Trophoblast cell (in vitro differentiated cells and primary cell): ENCODE data around the gene WDFY3.

Experiments
- DNase-seq, 2 donors: peaks; one replicate each; pipeline ENCODE4 v3.0.0-alpha.2; 2016
- H2AFZ ChIP-seq: 2 replicates; pipeline ENCODE4 v1.6.1; 2013; ENCODE audit warnings: low read length, moderate library complexity, mild to moderate bottlenecking; ENCODE audit not compliant: insufficient read depth, poor library complexity
- H2AK5ac ChIP-seq: 2 replicates; pipeline ENCODE4 v1.6.1; 2013; ENCODE audit warnings: mild to moderate bottlenecking, low read length
- H2BK120ac ChIP-seq: 2 replicates; pipeline ENCODE4 v1.6.1; 2013; ENCODE audit warnings: low read length, mild to moderate bottlenecking, moderate library complexity; ENCODE audit not compliant: insufficient read depth, poor library complexity
- H2BK12ac ChIP-seq: 2 replicates; pipeline ENCODE4 v1.6.1; 2013; ENCODE audit warnings: mild to moderate bottlenecking, low read length, moderate library complexity
- H2BK5ac ChIP-seq: 2 replicates; pipeline ENCODE4 v1.6.1; 2013; ENCODE audit warnings: low read length, low read depth, moderate library complexity, mild to moderate bottlenecking; ENCODE audit not compliant: poor library complexity
- H3K14ac ChIP-seq: 2 replicates; pipeline ENCODE4 v1.6.1; 2013; ENCODE audit warnings: mild to moderate bottlenecking, low read length
- H3K18ac ChIP-seq: 2 replicates; pipeline ENCODE4 v1.6.1; 2013; ENCODE audit warnings: mild to moderate bottlenecking, low read length
- H3K23ac ChIP-seq: 2 replicates; pipeline ENCODE4 v1.6.1; 2013; ENCODE audit warnings: low read length
- H3K27ac ChIP-seq: 2 replicates; pipeline ENCODE4 v1.5.1; 2013; ENCODE audit warnings: low read depth, mild to moderate bottlenecking, inconsistent platforms, low read length, moderate library complexity
- H3K27me3 ChIP-seq: 2 replicates; pipeline ENCODE4 v1.6.1; 2013; ENCODE audit warnings: inconsistent platforms, mild to moderate bottlenecking, low read length, moderate library complexity; ENCODE audit not compliant: insufficient read depth
- H3K36me3 ChIP-seq, 2 experiments: 1 replicate in 1 of 2; 2 replicates in 1 of 2; pipeline ENCODE4 v1.6.1; 2013; ENCODE audit warnings: low read length in 2 of 2, mild to moderate bottlenecking in 2 of 2, moderate library complexity in 1 of 2; ENCODE audit not compliant: insufficient read depth in 2 of 2, control insufficient read depth in 1 of 2
- H3K4ac ChIP-seq: 2 replicates; pipeline ENCODE4 v1.6.1; 2013; ENCODE audit warnings: low read depth, mild to moderate bottlenecking, low read length, moderate library complexity
- H3K4me1 ChIP-seq, 2 experiments: 1 replicate in 1 of 2; 2 replicates in 1 of 2; pipeline ENCODE4 v1.6.1; 2013; ENCODE audit warnings: low read length in 2 of 2, mild to moderate bottlenecking in 2 of 2, moderate library complexity in 1 of 2; ENCODE audit not compliant: insufficient read depth in 2 of 2, control insufficient read depth in 1 of 2
- H3K4me2 ChIP-seq: 2 replicates; pipeline ENCODE4 v1.6.1; 2013; ENCODE audit warnings: inconsistent platforms, mild to moderate bottlenecking, low read length, moderate library complexity
- H3K4me3 ChIP-seq: 2 replicates; pipeline ENCODE4 v1.5.1; 2013; ENCODE audit warnings: mild to moderate bottlenecking, low read depth, low read length, inconsistent platforms
- H3K79me1 ChIP-seq: one replicate; pipeline ENCODE4 v1.6.1; 2013; ENCODE audit warnings: low read length
- H3K79me2 ChIP-seq: 2 replicates; pipeline ENCODE4 v1.6.1; 2013; ENCODE audit warnings: low read length, mild to moderate bottlenecking; ENCODE audit not compliant: control insufficient read depth, insufficient read depth, poor library complexity
- H3K9ac ChIP-seq: 2 replicates; pipeline ENCODE4 v1.6.1; 2013; ENCODE audit warnings: mild to moderate bottlenecking, low read length
- H3K9me3 ChIP-seq: 2 replicates; pipeline ENCODE4 v1.6.1; 2013; ENCODE audit warnings: low read depth, mild to moderate bottlenecking, control low read depth, inconsistent platforms, low read length; ENCODE audit not compliant: insufficient read depth
- H4K12ac ChIP-seq: 2 replicates; pipeline ENCODE4 v1.6.1; 2013; ENCODE audit warnings: low read depth, mild to moderate bottlenecking, low read length, moderate library complexity
- H4K8ac ChIP-seq: 2 replicates; pipeline ENCODE4 v1.6.1; 2013; ENCODE audit warnings: low read depth, mild to moderate bottlenecking, low read length, moderate library complexity
- H4K91ac ChIP-seq: one replicate; pipeline ENCODE4 v1.6.1; 2013; ENCODE audit warnings: low read depth, mild to moderate bottlenecking, low read length, moderate library complexity
- WGBS: extraction: QIAGEN DNeasy Blood & Tissue Kit; methylation state at CpG from one replicate; pipeline ENCODE4 v1.1.7; 2013; ENCODE audit warnings: missing lambda C conversion rate; ENCODE audit not compliant: insufficient read length, insufficient coverage; ENCODE audit errors: extremely low coverage; 5-methylcytosine and 5-hydroxymethylcytosine counted together

Gene WDFY3

GRCh38 chr4:84699001-84699671, 267.4 kb downstream of the WDFY3 start:
- no peak overlapping the region for H3K27ac ChIP-seq
- no peak overlapping the region for H2AK5ac ChIP-seq
- peak; percentile 60 to 88 for DNase-seq
- H3K9ac ChIP-seq = no peak overlapping the region
- H3K4me2 ChIP-seq = no peak overlapping the region
- H3K4ac ChIP-seq = no peak overlapping the region
- no peak overlapping the region for H3K14ac ChIP-seq
- peaks cover 21 to 35% of the 10 kb centered on the region in 2 experiments for H3K36me3 ChIP-seq
- no peaks in the 10 kb centered on the region for H3K79me1 ChIP-seq
- H2BK12ac ChIP-seq = no peak overlapping the region
- H3K9me3 ChIP-seq = no peaks in the 10 kb centered on the region
- no peak overlapping the region for H2BK120ac ChIP-seq
- no peaks in the 10 kb centered on the region for H3K27me3 ChIP-seq
- no peak overlapping the region for H2BK5ac ChIP-seq
- H2AFZ ChIP-seq = no peak overlapping the region
- no peak overlapping the region for H4K8ac ChIP-seq
- H4K12ac ChIP-seq = no peak overlapping the region
- H3K79me2 ChIP-seq = no peaks in the 10 kb centered on the region
- no peak overlapping the region for H3K23ac ChIP-seq
- no peak overlapping the region for H4K91ac ChIP-seq
- H3K4me1 ChIP-seq = no peaks in the 10 kb centered on the region
- no peak overlapping the region for H3K18ac ChIP-seq
- WGBS = no CpG with 5 or more reads among the region's 6 CpGs
- H3K4me3 ChIP-seq = no peak overlapping the region

GRCh38 chr4:84697615-84698201, 268.8 kb downstream of the WDFY3 start:
- Histone ChIP-seq H3K9ac (no peak overlapping the region), H2BK5ac (no peak overlapping the region), H3K4me2 (no peak overlapping the region), H3K14ac (no peak overlapping the region), H2BK12ac (no peak overlapping the region), H3K4me3 (no peak overlapping the region), H3K9me3 (no peaks in the 10 kb centered on the region), H4K91ac (no peak overlapping the region), H3K36me3 (peaks cover 21 to 31% of the 10 kb centered on the region in 2 experiments), H3K27ac (no peak overlapping the region), H2AK5ac (no peak overlapping the region), H3K79me1 (no peaks in the 10 kb centered on the region), H3K4ac (no peak overlapping the region), H3K23ac (no peak overlapping the region), H4K8ac (no peak overlapping the region), H2BK120ac (no peak overlapping the region), H3K4me1 (no peaks in the 10 kb centered on the region), H4K12ac (no peak overlapping the region), H3K18ac (no peak overlapping the region), H3K27me3 (no peaks in the 10 kb centered on the region), H3K79me2 (no peaks in the 10 kb centered on the region), H2AFZ (no peak overlapping the region)
- DNase-seq = peak in 1 of 2 donors; percentile 19
- WGBS = no CpG with 5 or more reads among the region's 4 CpGs

DNA sequence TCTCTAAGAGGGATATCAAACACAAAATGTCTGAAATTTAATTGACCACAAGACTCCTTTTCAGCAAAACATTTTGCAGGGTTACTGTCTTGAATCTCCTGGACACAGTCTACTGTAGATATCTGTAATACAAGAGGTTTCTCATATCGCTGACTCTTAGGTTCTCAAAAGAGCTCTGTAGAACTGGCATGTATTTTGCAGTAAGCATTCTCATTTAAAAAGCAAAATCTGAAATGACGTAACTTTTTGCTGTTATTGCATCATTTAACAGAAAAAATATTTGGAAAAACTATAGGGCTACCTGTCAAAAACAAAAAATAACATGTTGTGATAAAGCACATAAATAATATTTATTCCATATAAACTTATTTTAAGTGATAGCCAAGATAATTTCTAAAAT, 269.3 kb downstream of the WDFY3 start:
- Histone ChIP-seq H2AFZ (no peak overlapping the region), H3K79me1 (no peaks in the 10 kb centered on the region), H3K18ac (no peak overlapping the region), H2BK5ac (no peak overlapping the region), H3K4me1 (no peaks in the 10 kb centered on the region), H3K4me3 (no peak overlapping the region), H3K36me3 (peaks cover 19 to 28% of the 10 kb centered on the region in 2 experiments), H3K9ac (no peak overlapping the region), H3K27ac (no peak overlapping the region), H4K8ac (no peak overlapping the region), H2AK5ac (no peak overlapping the region), H3K27me3 (no peaks in the 10 kb centered on the region), H4K12ac (no peak overlapping the region), H3K23ac (no peak overlapping the region), H3K4ac (no peak overlapping the region), H2BK120ac (no peak overlapping the region), H4K91ac (no peak overlapping the region), H3K14ac (no peak overlapping the region), H3K9me3 (no peaks in the 10 kb centered on the region), H2BK12ac (no peak overlapping the region), H3K79me2 (no peaks in the 10 kb centered on the region), H3K4me2 (no peak overlapping the region)
- WGBS = no CpG with 5 or more reads among the region's 2 CpGs
- DNase-seq = peak in 1 of 2 donors; percentile 8

- Histone ChIP-seq H4K8ac (no peak overlapping the region), H2AK5ac (peak overlapping the region; percentile 70), H3K18ac (no peak overlapping the region), H2AFZ (no peak overlapping the region), H3K36me3 (peaks cover 17 to 32% of the 10 kb centered on the region in 2 experiments), H3K4me1 (peaks cover 4 to 15% of the 10 kb centered on the region in 2 experiments), H4K12ac (no peak overlapping the region), H3K4ac (no peak overlapping the region), H3K9ac (no peak overlapping the region), H3K79me1 (peaks cover 4% of the 10 kb centered on the region), H3K23ac (no peak overlapping the region), H4K91ac (peak overlapping the region; percentile 60), H2BK12ac (peak overlapping the region; percentile 78), H3K14ac (no peak overlapping the region), H2BK120ac (peak overlapping the region; percentile 55), H3K9me3 (no peaks in the 10 kb centered on the region), H3K4me3 (no peak overlapping the region), H3K79me2 (peaks cover 2% of the 10 kb centered on the region), H2BK5ac (peak overlapping the region; percentile 83), H3K27me3 (no peaks in the 10 kb centered on the region), H3K27ac (peak overlapping the region; percentile 73), H3K4me2 (no peak overlapping the region)
- DNase-seq = no peak
- WGBS = no CpG with 5 or more reads among the region's 1 CpG
These were observed 274.7 kb downstream of the WDFY3 start for GRCh38 chr4:84691800-84692199.
